Brain pericyte (primary cell): ENCODE results near the gene CACUL1.

Experiments used
- DNase-seq: peaks from one replicate; pipeline ENCODE4 v3.0.0-alpha.2; 2012; ENCODE audit warnings: low read depth, low spot score

CACUL1 gene

GRCh38 chr10:118638680-118639079 is 116.1 kb downstream of the CACUL1 start:
- no peak for DNase-seq

- no peak for DNase-seq
Observed at GRCh38 chr10:118635674-118636402, 118.9 kb downstream of the CACUL1 start.

GRCh38 chr10:118633786-118634185 is 121.0 kb downstream of the CACUL1 start:
- DNase-seq = no peak

GRCh38 chr10:118629211-118629610 is 125.6 kb downstream of the CACUL1 start:
- DNase-seq = no peak

- no peak for DNase-seq
Observed at GRCh38 chr10:118628397-118628796, 126.4 kb downstream of the CACUL1 start.

GRCh38 chr10:118626953-118627352 is 127.8 kb downstream of the CACUL1 start:
- DNase-seq = no peak
